GM12891 (cell line): ENCODE results near the gene CITED4.

Experiments
- DNase-seq: peaks from one replicate; pipeline ENCODE4 v3.0.0; 2011; ENCODE audit warnings: low spot score; ENCODE audit not compliant: insufficient read length
- FAIRE-seq: peaks from 2 replicates; lab custom pipeline; 2011; peaks lifted over from hg19 to GRCh38; lab: Jason Lieb, UNC
- PAX5 ChIP-seq: IDR thresholded peaks from 2 replicates; pipeline ENCODE4 v1.6.1; 2011; ENCODE audit warnings: low read length, moderate library complexity, mild to moderate bottlenecking; ENCODE audit not compliant: insufficient read depth, severe bottlenecking
- POLR2A ChIP-seq: IDR thresholded peaks from 2 replicates; pipeline ENCODE4 v1.6.1; 2011; ENCODE audit warnings: low read depth, low read length, control low read depth
- POLR2AphosphoS5 ChIP-seq: IDR thresholded peaks from 2 replicates; pipeline ENCODE4 v1.6.1; 2011; ENCODE audit warnings: low read depth, low read length, control low read depth
- POU2F2 ChIP-seq: IDR thresholded peaks from 2 replicates; pipeline ENCODE4 v1.6.1; 2011; ENCODE audit warnings: low read depth, mild to moderate bottlenecking, control low read depth, low read length, moderate library complexity
- SPI1 ChIP-seq: IDR thresholded peaks from 2 replicates; pipeline ENCODE4 v1.6.1; 2011; ENCODE audit warnings: low read depth, low read length, control low read depth
- TAF1 ChIP-seq: IDR thresholded peaks from 2 replicates; pipeline ENCODE4 v1.6.1; 2011; ENCODE audit warnings: low read depth, low read length, control low read depth

The CITED4 gene

DNA sequence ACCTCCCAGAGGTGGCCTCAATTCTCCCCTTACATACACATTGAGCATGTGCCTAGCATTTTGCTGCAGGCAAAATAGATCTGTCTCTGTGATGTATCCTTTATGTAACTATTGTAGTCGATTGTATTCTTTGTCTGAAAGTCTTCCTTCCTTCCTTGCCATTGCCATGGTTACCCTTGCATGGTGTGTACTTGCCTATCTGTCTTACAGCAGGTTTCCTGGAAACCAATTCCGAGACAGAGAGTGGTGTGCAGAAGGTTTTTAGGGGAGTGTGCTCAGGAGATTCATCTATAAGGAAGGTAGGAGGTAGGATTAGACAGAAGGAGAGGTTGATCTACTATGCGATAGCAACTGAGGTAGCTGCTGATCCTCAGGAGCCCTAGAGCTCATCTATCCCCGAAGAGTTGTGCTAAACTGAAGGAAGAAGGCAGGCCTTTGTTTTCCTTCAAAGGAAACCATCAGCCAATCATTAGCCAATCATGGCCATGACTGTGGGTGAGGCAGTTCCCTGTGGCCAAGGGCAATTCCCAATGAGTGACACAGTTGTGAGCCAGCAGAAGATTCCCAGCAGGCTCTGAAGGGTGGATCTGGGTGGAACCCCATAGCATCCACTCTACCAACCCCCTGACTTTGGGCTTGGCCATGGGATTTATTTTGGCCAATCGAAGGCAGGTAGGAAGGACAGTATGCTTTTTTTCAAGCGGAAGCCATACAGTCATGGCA is 15.0 kb downstream of the CITED4 start:
- TF ChIP-seq PAX5 = no peak
- no peak for TF ChIP-seq SPI1
- TF ChIP-seq TAF1 = no peak
- TF ChIP-seq POU2F2 = no peak
- TF ChIP-seq POLR2AphosphoS5 = no peak
- TF ChIP-seq POLR2A = no peak
- no peak for DNase-seq
- no peak for FAIRE-seq

DNA sequence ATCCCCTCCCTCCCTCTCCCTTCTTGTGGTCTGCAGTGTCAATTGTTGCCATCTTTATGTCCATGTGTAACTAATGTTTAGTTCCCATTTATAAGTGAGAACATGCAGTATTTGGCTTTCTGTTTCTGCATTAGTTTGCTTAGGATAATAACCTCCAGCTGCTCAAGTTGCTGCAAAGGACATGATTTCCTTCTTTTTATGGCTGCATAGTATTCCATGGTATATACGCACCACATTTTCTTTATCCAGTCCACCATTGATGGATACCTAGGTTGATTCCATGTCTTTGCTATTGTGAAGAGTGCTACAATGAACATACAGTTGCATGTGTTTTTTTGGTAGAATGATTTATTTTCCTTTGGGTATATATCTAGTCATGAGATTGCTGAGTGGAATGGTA is 16.3 kb downstream of the CITED4 start:
- TF ChIP-seq SPI1 (no peak), POLR2AphosphoS5 (no peak), POLR2A (no peak), PAX5 (no peak), POU2F2 (no peak), TAF1 (no peak)
- FAIRE-seq (no peak), DNase-seq (no peak)

DNA sequence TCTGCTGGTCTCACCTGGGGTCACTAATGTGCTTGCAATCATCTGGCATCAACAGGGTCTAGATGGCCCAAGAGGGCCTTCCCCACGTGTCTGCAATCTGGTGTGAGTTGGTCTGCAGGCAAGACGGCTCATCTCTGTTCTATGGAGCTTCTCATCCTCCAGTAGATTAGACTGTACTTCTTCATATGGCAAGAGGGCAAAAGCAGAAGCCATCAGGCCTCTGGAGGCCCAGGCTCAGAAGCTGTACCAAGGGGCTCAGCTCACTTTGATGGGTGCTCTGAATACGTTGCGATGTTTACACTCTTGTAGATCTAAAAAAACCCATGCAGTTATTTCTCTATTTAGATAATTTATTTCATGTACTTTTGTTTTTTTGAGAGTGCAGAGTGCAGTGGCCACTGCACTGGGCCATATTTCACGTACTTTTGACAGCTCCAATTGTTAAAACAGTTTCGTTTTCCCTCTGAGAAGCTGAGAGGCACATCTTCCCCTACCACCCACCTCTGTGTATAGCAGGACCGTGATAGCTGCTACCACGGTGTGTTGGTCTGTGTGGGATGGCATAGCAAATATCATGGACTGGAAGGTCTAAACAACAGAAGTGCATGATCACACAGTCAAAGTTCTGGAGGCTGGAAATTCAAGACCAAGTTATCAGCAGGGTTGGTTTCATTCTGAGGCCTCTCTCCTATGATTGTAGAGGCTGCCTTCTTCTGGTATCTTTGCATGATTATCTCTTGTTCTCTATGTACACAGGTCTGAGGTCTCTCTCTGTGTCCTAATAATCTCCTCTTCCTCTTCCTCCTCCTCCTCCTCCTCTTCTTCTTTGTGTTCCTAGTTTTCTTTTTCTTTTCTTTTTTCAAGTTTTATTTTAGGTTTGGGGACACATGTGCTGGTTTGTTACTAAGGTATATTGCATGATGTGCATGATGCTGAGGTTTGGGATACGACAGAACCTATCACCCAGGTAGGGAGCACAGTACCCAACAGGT is 17.0 kb downstream of the CITED4 start:
- FAIRE-seq (peak; percentile 45), DNase-seq (no peak)
- TF ChIP-seq PAX5 (no peak), SPI1 (no peak), POLR2AphosphoS5 (no peak), POLR2A (no peak), TAF1 (no peak), POU2F2 (no peak)

DNA sequence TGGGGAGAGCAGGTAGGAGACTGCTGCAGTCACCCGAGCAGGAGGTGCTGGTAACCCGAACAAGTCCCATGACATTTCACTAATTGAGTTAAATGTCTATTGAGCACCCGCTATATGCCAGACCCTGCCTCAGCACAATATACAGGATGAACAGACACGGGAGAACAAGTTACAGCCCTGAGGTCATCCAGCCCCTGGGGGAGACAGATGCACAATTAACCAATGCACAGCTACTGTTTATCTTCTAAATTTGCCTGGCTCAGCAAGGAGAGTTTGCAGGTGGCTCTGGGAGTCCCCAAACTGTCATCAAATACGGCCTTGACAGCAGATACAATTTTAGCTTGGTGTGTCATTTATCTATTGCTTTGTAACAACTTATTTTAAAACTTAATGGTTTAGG is 18.1 kb downstream of the CITED4 start:
- DNase-seq = no peak

DNA sequence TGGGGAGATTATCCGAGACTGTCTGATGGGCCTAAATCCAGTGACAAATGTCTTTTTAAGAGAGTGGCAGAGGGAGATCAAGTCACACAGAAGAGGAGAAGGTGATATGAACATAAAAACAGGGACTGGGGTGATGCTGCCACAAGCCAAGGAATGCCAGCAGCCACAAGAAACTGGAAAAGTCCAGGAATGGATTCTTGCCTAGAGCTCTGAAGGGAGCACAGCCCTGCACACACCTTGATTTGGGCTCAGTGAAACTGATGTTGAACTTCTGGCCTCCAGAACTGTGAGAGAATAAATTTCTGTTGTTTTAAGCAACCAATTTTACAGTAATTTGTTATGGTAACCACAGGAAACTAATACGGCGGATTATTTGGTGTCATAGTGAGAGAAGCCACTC is 19.5 kb downstream of the CITED4 start:
- FAIRE-seq = no peak
- no peak for DNase-seq
- TF ChIP-seq POLR2A (no peak), POLR2AphosphoS5 (no peak), PAX5 (no peak), TAF1 (no peak), POU2F2 (no peak)

More for the DNA sequence above, 18.1 kb downstream of the CITED4 start:
- FAIRE-seq = no peak
- TF ChIP-seq TAF1 (no peak), POU2F2 (no peak), POLR2AphosphoS5 (no peak), POLR2A (no peak), PAX5 (no peak), SPI1 (no peak)

DNA sequence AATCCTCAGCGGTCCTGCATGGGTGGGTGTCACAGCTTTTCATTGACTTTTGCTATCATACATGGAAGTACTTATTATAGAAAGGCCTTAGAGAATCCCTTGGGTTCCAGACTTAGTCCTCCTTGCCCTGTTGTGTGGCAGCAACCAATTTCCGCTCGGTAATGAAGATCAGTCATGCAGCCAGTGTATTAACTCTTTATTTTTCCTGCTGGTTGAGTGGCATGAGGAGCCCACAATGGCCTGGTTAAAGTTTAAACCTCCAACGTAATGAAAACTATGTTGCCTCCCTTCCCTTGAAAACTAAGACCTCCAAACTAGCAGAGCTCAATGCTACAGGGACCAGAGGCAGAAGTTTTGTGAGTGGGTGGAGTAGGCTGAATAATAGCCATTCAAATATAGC is 20.0 kb downstream of the CITED4 start:
- FAIRE-seq = no peak
- no peak for TF ChIP-seq POLR2AphosphoS5
- no peak for TF ChIP-seq TAF1
- TF ChIP-seq POLR2A = no peak
- no peak for TF ChIP-seq PAX5
- no peak for TF ChIP-seq SPI1
- no peak for TF ChIP-seq POU2F2
- DNase-seq = no peak

DNA sequence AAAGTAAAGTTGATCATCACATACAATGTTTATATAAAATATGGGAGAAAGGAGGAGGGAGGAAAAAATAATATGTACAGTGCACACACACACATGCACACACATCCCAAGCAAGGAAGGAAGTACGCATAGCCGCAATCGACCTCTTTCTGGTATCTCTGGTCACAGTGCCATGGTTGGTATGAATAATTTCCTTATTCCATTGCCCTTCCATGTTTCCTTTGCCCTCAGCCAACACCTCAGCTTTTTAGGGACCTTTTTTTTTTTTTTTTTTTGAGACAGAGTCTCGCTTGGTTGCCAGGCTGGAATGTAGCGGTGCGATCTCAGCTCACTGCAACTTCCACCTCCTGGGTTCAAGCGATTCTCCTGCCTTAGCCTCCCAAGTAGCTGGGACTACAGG is 20.6 kb downstream of the CITED4 start:
- TF ChIP-seq POLR2AphosphoS5 (no peak), SPI1 (no peak), PAX5 (no peak), POU2F2 (no peak), TAF1 (no peak), POLR2A (no peak)
- FAIRE-seq = no peak
- DNase-seq = no peak

DNA sequence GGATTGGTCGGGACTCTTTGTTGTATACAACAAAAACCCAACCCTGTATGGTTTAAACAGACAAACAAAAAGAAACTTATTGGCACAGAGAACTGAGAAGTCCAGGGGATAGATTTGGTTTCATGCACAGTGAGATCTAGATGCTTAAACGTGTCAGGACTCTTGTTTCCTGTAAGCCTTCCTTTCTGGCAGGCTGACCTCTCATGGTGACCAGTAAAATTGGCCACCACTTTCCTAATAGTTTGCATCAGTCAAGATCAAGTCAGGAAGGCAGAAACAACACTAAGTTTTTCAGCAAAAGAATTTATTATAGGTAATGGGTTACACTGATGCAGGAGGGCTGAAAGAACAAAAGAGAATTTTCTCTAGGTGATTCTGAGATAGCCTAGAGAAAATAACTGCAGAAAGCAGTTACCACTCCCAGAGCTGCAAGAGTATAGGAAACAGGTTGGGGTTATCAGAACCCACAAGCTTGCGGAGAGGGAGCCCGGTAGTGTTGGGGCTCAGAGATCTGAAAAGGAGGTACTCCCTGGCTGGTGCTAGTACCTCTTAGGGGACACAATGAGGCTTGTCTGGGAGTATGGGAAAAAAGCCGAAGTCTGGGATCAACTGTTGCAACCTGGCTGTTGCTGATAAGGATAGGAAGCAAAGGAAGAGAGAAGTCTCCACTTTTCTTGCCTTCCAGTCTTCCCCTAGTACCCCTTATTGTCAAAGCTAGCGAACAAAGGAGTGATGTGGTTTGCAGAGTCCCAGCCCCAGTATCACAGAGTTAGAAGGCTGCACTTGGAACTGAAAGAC is 21.4 kb downstream of the CITED4 start:
- no peak for DNase-seq
- FAIRE-seq = no peak
- TF ChIP-seq SPI1 (peak; percentile 4; the same call in 1 of the 2 replicates), POLR2A (no peak)
